Loucy (cell line): ENCODE data around the gene SLC17A2.

ENCODE experiments used
- H2AFZ ChIP-seq: fragments of 200-600 bp; sonication (generic); 2 replicates; pipeline ENCODE4 v1.6.0; 2016; ENCODE audit warnings: antibody characterized with exemption, mild to moderate bottlenecking, low read length, moderate library complexity
- H3F3A ChIP-seq: fragments of 200-600 bp; 2 replicates; pipeline ENCODE4 v1.6.0; 2016; ENCODE audit warnings: antibody characterized with exemption, low read depth, mild to moderate bottlenecking
- H3K27me3 ChIP-seq: fragments of 200-600 bp; sonication (generic); 2 replicates; pipeline ENCODE4 v1.6.1; 2014; ENCODE audit warnings: low read length, mild to moderate bottlenecking; ENCODE audit not compliant: insufficient read depth, poor library complexity, severe bottlenecking
- H3K36me3 ChIP-seq: fragments of 200-600 bp; sonication (generic); 2 replicates; pipeline ENCODE4 v1.6.1; 2016; ENCODE audit warnings: low read length; ENCODE audit not compliant: insufficient read depth
- H3K4me1 ChIP-seq: fragments of 200-600 bp; sonication (generic); 2 replicates; pipeline ENCODE4 v1.5.1; 2014; ENCODE audit warnings: low read length, mild to moderate bottlenecking; ENCODE audit not compliant: insufficient read depth, poor library complexity, severe bottlenecking
- H3K4me2 ChIP-seq: fragments of 200-600 bp; sonication (generic); 2 replicates; pipeline ENCODE4 v1.6.0; 2014; ENCODE audit warnings: antibody characterized with exemption, low read length, low read depth, mild to moderate bottlenecking; ENCODE audit not compliant: poor library complexity, severe bottlenecking
- H3K4me3 ChIP-seq: fragments of 200-600 bp; sonication (generic); 2 replicates; pipeline ENCODE4 v1.5.1; 2014; ENCODE audit warnings: low read length, mild to moderate bottlenecking, mixed read lengths; ENCODE audit not compliant: poor library complexity, severe bottlenecking
- H3K79me2 ChIP-seq: fragments of 200-600 bp; sonication (generic); 2 replicates; pipeline ENCODE4 v1.6.1; 2014; ENCODE audit warnings: low read length; ENCODE audit not compliant: insufficient read depth
- H3K9ac ChIP-seq: fragments of 200-600 bp; sonication (generic); 2 replicates; pipeline ENCODE4 v1.6.0; 2014; ENCODE audit warnings: mild to moderate bottlenecking, low read depth, low read length, moderate library complexity; ENCODE audit not compliant: poor library complexity, severe bottlenecking
- H3K9me2 ChIP-seq: fragments of 200-600 bp; sonication (generic); replicated peaks from 2 replicates; pipeline ENCODE4 v1.6.1; 2016; ENCODE audit warnings: low read depth, low read length, mixed read lengths
- H3K9me3 ChIP-seq: fragments of 200-600 bp; sonication (generic); 2 replicates; pipeline ENCODE4 v1.6.1; 2014; ENCODE audit warnings: mild to moderate bottlenecking, antibody characterized with exemption, low read length, low read depth; ENCODE audit not compliant: insufficient read depth
- H4K20me1 ChIP-seq: fragments of 200-600 bp; sonication (generic); 2 replicates; pipeline ENCODE4 v1.6.0; 2014; ENCODE audit warnings: antibody characterized with exemption, low read length, mild to moderate bottlenecking; ENCODE audit not compliant: insufficient read depth, poor library complexity, severe bottlenecking
- EZH2phosphoT487 ChIP-seq: fragments of 200-600 bp; IDR thresholded peaks from 2 replicates; pipeline ENCODE4 v1.6.1; 2018; ENCODE audit warnings: antibody characterized with exemption, mild to moderate bottlenecking, moderate library complexity, borderline replicate concordance
- TF ChIP-seq, protein P1 (sequence below): fragments of 200-600 bp; sonication (generic); conservative IDR thresholded peaks from 2 replicates; pipeline ENCODE4 v1.5.1; 2014; ENCODE audit warnings: mild to moderate bottlenecking, antibody characterized with exemption, low read length

SLC17A2 gene

GRCh38 chr6:25918083-25918683 lies 12.3 kb downstream of the SLC17A2 start:
- no peak for TF ChIP-seq EZH2phosphoT487
- TF ChIP-seq, protein P1, sequence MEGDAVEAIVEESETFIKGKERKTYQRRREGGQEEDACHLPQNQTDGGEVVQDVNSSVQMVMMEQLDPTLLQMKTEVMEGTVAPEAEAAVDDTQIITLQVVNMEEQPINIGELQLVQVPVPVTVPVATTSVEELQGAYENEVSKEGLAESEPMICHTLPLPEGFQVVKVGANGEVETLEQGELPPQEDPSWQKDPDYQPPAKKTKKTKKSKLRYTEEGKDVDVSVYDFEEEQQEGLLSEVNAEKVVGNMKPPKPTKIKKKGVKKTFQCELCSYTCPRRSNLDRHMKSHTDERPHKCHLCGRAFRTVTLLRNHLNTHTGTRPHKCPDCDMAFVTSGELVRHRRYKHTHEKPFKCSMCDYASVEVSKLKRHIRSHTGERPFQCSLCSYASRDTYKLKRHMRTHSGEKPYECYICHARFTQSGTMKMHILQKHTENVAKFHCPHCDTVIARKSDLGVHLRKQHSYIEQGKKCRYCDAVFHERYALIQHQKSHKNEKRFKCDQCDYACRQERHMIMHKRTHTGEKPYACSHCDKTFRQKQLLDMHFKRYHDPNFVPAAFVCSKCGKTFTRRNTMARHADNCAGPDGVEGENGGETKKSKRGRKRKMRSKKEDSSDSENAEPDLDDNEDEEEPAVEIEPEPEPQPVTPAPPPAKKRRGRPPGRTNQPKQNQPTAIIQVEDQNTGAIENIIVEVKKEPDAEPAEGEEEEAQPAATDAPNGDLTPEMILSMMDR, result no peak
- Histone ChIP-seq H3K4me1 (peaks cover 6% of the 10 kb centered on the region), H3K9me2 (no peaks in the 10 kb centered on the region), H4K20me1 (no peaks in the 10 kb centered on the region), H3K4me2 (no peak overlapping the region), H3F3A (no peaks in the 10 kb centered on the region), H3K79me2 (no peaks in the 10 kb centered on the region), H3K9ac (no peak overlapping the region), H3K36me3 (no peaks in the 10 kb centered on the region), H3K4me3 (no peak overlapping the region), H2AFZ (no peak overlapping the region), H3K9me3 (no peaks in the 10 kb centered on the region), H3K27me3 (peaks cover 6% of the 10 kb centered on the region)

DNA sequence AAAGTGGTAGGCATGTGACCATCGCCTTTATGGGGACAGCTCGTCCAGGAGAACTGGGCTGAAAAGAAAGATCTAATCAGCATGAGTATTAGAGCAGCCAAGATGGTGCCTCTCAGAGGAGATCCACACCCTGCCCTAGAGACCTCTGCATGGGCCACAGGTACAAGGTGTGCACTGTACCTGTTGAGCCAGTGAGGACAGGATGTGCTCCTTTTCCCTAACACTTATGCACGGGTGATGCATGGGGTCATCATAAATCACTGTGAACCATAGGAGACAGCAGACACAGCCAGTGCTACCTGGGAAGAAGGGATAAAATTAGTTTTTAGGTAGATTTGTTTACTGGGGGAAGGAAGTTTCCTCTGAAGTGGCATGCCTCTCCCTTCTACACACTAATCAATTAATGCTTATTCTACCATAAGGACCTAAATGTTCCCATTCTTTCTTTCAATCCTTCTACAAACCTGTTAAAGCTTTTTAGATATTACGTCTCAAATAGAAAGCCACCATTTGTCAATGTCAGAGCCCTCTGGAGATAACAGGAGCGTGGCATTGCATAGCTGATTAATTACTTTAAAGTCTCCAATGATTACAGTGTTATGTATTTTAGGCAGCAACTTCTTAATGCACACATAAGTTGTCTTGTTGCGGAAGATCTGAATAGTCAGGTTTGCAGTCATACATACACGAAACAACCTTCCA lies 13.6 kb downstream of the SLC17A2 start:
- H2AFZ ChIP-seq, result no peak overlapping the region

DNA sequence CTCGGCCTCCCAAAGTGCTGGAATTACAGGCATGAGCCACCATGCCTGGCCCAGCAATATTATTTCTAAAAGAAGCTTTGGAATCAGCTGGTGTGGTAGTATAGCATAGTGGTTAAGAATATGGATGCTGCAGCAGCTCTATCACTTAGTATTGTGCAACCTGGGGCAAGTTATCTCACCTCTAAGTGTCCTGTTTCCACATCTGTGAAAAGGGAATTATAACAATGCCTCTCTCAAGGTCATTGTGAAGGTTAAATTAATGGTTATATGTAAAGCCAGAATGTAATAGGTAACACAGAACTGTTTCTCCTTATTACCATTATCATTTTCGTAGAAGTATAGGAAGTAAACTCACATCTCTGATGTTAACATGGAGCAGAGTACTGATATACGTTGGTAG lies 14.2 kb downstream of the SLC17A2 start:
- H3K36me3 ChIP-seq, result no peaks in the 10 kb centered on the region
- H3F3A ChIP-seq, result no peaks in the 10 kb centered on the region
- H3K9me3 ChIP-seq, result no peaks in the 10 kb centered on the region
- TF ChIP-seq, protein P1, result no peak
- TF ChIP-seq EZH2phosphoT487, result no peak
- H3K4me2 ChIP-seq, result no peak overlapping the region
- peaks cover 14% of the 10 kb centered on the region for H3K4me1 ChIP-seq
- H2AFZ ChIP-seq, result no peak overlapping the region
- H3K9me2 ChIP-seq, result no peaks in the 10 kb centered on the region
- H3K27me3 ChIP-seq, result no peaks in the 10 kb centered on the region
- H4K20me1 ChIP-seq, result no peaks in the 10 kb centered on the region
- no peak overlapping the region for H3K4me3 ChIP-seq
- no peak overlapping the region for H3K9ac ChIP-seq
- H3K79me2 ChIP-seq, result no peaks in the 10 kb centered on the region

More for the DNA sequence above, 13.6 kb downstream of the SLC17A2 start:
- Histone ChIP-seq H3K9ac (no peak overlapping the region), H3K9me3 (no peaks in the 10 kb centered on the region), H3K4me1 (peaks cover 8% of the 10 kb centered on the region), H3K4me3 (no peak overlapping the region), H4K20me1 (no peaks in the 10 kb centered on the region), H3K9me2 (no peaks in the 10 kb centered on the region), H3K36me3 (no peaks in the 10 kb centered on the region), H3K4me2 (no peak overlapping the region), H3F3A (no peaks in the 10 kb centered on the region), H3K27me3 (no peaks in the 10 kb centered on the region), H3K79me2 (no peaks in the 10 kb centered on the region)
- no peak for TF ChIP-seq EZH2phosphoT487
- TF ChIP-seq, protein P1, result no peak
